Endothelial cell (in vitro differentiated cells): Measurements from ENCODE around the gene JAG2. TPM values are rescaled to one million over a fixed set of nuclear protein-coding genes. Genes with fewer than 3 reads are reported as not detected.

Experiments
- DNase-seq: peaks from one replicate; pipeline ENCODE4 v3.0.0; 2021; ENCODE audit warnings: low spot score
- H3K27ac Mint-ChIP-seq: one replicate; pipeline ENCODE4 v1.8.0; 2021; ENCODE audit warnings: mixed read lengths, inconsistent platforms; ENCODE audit not compliant: unreplicated experiment
- H3K27me3 Mint-ChIP-seq: one replicate; pipeline ENCODE4 v1.8.0; 2021; ENCODE audit warnings: mild to moderate bottlenecking, moderate library complexity, mixed read lengths, inconsistent platforms; ENCODE audit not compliant: unreplicated experiment
- H3K36me3 Mint-ChIP-seq: one replicate; pipeline ENCODE4 v1.8.0; 2021; ENCODE audit warnings: mild to moderate bottlenecking, low read depth, mixed read lengths, inconsistent platforms; ENCODE audit not compliant: unreplicated experiment
- H3K4me1 Mint-ChIP-seq: one replicate; pipeline ENCODE4 v1.8.0; 2021; ENCODE audit warnings: mild to moderate bottlenecking, mixed read lengths, inconsistent platforms; ENCODE audit not compliant: unreplicated experiment
- H3K4me3 Mint-ChIP-seq: one replicate; pipeline ENCODE4 v1.8.0; 2021; ENCODE audit warnings: mild to moderate bottlenecking, mixed read lengths, inconsistent platforms; ENCODE audit not compliant: unreplicated experiment
- H3K9me3 Mint-ChIP-seq: one replicate; pipeline ENCODE4 v1.8.0; 2021; ENCODE audit warnings: mixed read lengths, inconsistent platforms; ENCODE audit not compliant: unreplicated experiment
- total RNA-seq: library from RNA; stranded (reverse); fragmentation: NEBNext Ultra II Directional; extraction: Animal tissue kit (Norgen Biotek cat#: 25700); gene quantifications from one replicate; pipeline ENCODE4 v1.2.1, GENCODE V29; 2021; ENCODE audit not compliant: unreplicated experiment
- TF ChIP-seq, protein P1 (sequence below): fragments of 200-600 bp; sonication (generic); IDR thresholded peaks from one replicate; pipeline ENCODE4 v1.5.0; 2021; ENCODE audit warnings: antibody characterized with exemption; ENCODE audit not compliant: unreplicated experiment

The JAG2 gene
- total RNA-seq, 1 donor from 2014 or later = 280 TPM

- H3K36me3 Mint-ChIP-seq = no peaks in the 10 kb centered on the region
- H3K27me3 Mint-ChIP-seq = peaks cover 14% of the 10 kb centered on the region
- H3K4me1 Mint-ChIP-seq = peaks cover 21% of the 10 kb centered on the region
- no peak overlapping the region for H3K27ac Mint-ChIP-seq
- H3K9me3 Mint-ChIP-seq = no peaks in the 10 kb centered on the region
- no peak for DNase-seq
- H3K4me3 Mint-ChIP-seq = no peak overlapping the region
- TF ChIP-seq, protein P1, sequence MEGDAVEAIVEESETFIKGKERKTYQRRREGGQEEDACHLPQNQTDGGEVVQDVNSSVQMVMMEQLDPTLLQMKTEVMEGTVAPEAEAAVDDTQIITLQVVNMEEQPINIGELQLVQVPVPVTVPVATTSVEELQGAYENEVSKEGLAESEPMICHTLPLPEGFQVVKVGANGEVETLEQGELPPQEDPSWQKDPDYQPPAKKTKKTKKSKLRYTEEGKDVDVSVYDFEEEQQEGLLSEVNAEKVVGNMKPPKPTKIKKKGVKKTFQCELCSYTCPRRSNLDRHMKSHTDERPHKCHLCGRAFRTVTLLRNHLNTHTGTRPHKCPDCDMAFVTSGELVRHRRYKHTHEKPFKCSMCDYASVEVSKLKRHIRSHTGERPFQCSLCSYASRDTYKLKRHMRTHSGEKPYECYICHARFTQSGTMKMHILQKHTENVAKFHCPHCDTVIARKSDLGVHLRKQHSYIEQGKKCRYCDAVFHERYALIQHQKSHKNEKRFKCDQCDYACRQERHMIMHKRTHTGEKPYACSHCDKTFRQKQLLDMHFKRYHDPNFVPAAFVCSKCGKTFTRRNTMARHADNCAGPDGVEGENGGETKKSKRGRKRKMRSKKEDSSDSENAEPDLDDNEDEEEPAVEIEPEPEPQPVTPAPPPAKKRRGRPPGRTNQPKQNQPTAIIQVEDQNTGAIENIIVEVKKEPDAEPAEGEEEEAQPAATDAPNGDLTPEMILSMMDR = no peak
Measured at GRCh38 chr14:105204206-105204930, 35.8 kb upstream of the JAG2 start.

GRCh38 chr14:105203701-105204100, 35.1 kb upstream of the JAG2 start:
- Mint-ChIP-seq H3K4me1 (peaks cover 28% of the 10 kb centered on the region), H3K36me3 (no peaks in the 10 kb centered on the region), H3K27me3 (peaks cover 18% of the 10 kb centered on the region), H3K4me3 (no peak overlapping the region), H3K9me3 (no peaks in the 10 kb centered on the region), H3K27ac (no peak overlapping the region)
- TF ChIP-seq, protein P1 = no peak
- DNase-seq = no peak

DNA sequence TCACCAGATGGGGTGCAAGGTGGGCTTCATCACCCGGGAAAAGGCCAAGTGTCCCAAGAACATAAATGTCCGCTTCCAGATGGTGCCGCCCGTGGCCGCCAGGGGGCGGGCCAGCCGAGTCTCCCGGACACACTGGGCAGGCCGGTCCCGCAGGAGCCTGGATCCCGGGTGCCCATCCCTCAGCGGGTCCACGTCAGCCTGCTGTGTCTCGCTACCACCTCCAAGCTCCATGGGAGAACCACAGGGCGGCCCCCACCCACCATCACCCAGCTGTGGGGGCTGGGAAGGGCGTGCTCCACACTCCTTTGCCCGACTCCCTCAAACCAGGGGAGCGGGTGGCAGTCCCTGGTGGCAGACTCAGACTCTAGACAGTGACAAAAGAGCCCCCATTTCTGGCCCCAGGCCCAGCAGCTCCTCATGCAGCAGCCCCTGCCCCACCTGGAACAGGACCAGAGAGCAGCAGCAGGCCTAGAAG, 34.5 kb upstream of the JAG2 start:
- Mint-ChIP-seq H3K27ac (no peak overlapping the region), H3K9me3 (no peaks in the 10 kb centered on the region), H3K36me3 (no peaks in the 10 kb centered on the region), H3K27me3 (peaks cover 18% of the 10 kb centered on the region), H3K4me3 (no peak overlapping the region), H3K4me1 (peaks cover 32% of the 10 kb centered on the region)
- TF ChIP-seq, protein P1 = peak; percentile 96
- DNase-seq = peak; percentile 89

- H3K27ac Mint-ChIP-seq = peak overlapping the region; percentile 74
- no peaks in the 10 kb centered on the region for H3K9me3 Mint-ChIP-seq
- peaks cover 19% of the 10 kb centered on the region for H3K27me3 Mint-ChIP-seq
- TF ChIP-seq, protein P1 = no peak
- H3K4me3 Mint-ChIP-seq = no peak overlapping the region
- H3K36me3 Mint-ChIP-seq = no peaks in the 10 kb centered on the region
- DNase-seq = no peak
- peaks cover 36% of the 10 kb centered on the region for H3K4me1 Mint-ChIP-seq
Measured at GRCh38 chr14:105201925-105202513, 33.4 kb upstream of the JAG2 start.
